ENCODE data around the gene HOXA6. TPM values are rescaled to one million over a fixed set of nuclear protein-coding genes. Genes with fewer than 3 reads are reported as not detected.
A peak's percentile ranks its signal among the peaks of the same experiment; 100 is the strongest.

HOXA6 gene
- total RNA-seq, 1 donor, result 11.2 TPM

DNA sequence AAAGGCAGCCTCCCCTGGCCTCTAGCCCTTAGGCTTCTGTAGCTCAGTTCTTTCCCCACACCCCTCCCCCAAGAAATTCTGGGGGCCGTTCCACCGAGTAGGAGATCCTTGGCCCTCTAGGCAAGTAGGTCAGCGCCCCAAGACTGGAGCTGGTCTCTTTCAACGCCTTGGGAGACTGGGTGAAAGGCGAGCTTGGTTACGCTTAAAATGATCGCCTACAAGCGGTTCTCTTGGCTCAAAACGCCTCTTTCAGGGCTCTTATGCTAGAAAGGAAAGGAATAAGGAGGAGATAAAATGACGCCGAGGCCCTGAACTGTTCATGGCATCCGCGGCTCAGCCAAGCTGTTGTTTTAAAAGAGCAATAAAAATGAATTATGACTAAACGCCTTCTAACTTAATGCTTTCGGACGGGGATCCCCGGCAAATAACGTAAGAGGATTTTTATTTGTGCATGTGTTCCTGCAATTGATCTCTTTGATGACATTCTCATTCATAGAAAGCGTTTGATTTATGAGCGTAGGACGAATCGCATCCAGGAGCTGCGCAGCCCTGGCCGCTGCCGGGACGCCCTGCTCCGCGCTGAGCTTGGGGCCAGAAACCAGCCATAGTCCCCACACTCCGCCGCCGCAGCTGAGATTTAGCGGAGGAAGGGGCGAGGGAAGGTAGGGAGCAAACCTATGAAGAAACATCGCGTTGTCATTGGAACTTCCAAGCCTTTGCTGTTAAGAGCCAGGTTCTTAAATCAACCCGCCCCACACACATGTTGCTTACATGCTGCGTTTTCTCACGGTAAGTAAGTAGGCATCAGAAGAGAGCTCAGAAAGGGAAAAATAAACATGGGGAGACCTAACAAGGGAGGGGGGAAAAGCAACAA is 48.8 kb downstream of the HOXA6 start:
- peak; percentile 91 for DNase-seq (ENCODE audit: low read depth)
- TF ChIP-seq, protein P1, sequence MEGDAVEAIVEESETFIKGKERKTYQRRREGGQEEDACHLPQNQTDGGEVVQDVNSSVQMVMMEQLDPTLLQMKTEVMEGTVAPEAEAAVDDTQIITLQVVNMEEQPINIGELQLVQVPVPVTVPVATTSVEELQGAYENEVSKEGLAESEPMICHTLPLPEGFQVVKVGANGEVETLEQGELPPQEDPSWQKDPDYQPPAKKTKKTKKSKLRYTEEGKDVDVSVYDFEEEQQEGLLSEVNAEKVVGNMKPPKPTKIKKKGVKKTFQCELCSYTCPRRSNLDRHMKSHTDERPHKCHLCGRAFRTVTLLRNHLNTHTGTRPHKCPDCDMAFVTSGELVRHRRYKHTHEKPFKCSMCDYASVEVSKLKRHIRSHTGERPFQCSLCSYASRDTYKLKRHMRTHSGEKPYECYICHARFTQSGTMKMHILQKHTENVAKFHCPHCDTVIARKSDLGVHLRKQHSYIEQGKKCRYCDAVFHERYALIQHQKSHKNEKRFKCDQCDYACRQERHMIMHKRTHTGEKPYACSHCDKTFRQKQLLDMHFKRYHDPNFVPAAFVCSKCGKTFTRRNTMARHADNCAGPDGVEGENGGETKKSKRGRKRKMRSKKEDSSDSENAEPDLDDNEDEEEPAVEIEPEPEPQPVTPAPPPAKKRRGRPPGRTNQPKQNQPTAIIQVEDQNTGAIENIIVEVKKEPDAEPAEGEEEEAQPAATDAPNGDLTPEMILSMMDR (IDR thresholded peaks at IDR 0.05; ENCODE audit: insufficient read depth, low read depth, low read length), result no peak
- peak overlapping the region; percentile 71 for H3K4me3 ChIP-seq (ENCODE audit: low read depth, low read length)

DNA sequence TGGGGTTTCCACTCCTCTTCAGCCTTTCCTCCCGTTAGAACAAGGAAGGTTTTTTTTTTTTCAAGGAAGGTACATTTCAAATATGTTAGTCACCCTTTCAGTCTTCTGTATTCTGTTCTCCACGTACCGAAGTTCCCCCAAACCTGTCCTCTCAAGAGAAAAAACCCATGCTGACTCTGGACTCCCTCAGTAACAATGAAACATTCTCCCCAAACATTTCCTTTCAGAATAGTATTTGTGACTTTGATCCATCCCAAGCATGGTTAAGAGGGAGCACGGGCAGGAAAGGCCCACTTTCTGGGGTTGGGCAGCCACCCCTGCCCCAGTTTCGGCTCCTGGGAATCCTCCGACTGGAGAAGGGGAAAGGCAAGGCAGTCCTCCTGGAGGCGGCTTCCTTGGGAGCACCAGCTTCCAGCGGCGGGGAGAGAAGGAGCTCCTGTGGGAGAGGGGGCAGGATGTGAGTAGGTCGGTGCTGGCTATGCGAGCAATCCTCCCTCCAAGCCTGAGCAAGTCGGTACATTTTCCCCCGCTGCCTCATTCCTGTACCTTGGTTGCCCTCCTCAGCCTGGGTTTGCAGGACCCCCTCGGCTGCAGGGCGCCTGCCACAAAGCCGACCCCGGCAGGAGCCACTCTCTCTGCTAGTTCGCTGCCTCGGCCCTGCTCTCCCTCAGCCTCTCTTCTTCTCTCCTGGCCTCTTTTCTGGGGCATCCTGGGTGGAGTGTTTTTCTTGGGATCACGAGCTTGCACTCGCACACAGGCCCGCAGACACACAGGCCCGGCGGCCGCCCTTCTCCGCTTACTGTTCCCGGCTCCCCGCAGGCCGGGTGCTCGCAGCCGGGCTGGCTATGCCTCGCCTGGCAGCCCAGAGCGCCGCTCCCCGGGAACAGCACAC is 49.6 kb downstream of the HOXA6 start:
- peak overlapping the region; percentile 71 for H3K4me3 ChIP-seq (ENCODE audit: low read depth, low read length)
- DNase-seq (ENCODE audit: low read depth), result no peak
- TF ChIP-seq, protein P1 (IDR thresholded peaks at IDR 0.05; ENCODE audit: insufficient read depth, low read depth, low read length), result no peak

DNA sequence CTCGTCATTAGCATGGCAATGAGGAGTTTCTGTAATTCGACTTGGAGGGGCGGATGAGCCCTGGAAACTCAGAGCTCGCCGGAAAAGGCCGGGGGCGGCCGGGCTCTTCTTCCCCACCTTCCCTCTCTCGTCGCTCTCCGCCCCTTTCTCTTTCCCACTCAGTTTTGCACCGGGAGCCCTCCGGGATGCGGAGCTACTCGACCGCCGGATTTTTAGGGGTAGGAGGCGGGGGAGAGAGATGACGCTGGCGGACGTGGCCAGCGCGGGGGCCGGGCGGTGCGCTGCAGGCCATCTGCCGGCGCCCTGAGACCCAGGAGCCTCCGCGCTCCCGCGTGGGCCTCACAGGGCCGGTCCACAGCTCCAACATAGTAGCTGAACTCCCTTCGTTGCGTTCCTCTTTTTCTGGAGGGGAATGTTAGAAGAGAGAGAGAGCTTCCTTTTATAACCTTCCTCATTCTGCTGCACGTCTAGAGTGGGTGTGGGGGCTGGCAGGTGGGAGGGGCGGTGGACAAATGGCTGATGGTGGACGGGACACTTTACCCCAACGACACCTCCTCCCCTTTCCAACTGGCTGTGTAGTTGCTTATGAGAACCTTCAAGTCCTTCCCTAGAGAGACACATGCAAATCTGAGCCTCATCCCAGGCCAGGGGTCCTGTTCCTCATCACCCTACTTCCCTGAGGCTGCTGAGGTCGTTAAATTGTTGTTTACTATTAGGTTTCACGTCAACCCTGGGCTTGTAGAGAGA is 50.6 kb downstream of the HOXA6 start:
- TF ChIP-seq, protein P1 (IDR thresholded peaks at IDR 0.05; ENCODE audit: insufficient read depth, low read depth, low read length), result no peak
- DNase-seq (ENCODE audit: low read depth), result peak; percentile 63
- peak overlapping the region; percentile 71 for H3K4me3 ChIP-seq (ENCODE audit: low read depth, low read length)

GRCh38 chr7:27095897-27096767 is 51.4 kb downstream of the HOXA6 start, which contains the start of gene HOXA1:
Gene HOXA1, minus strand, starts transcription at chr7:27096000. Its CDS starts 88 bp downstream, at chr7:27095912.
- H3K4me3 ChIP-seq (ENCODE audit: low read depth, low read length), result peak within 1 kb of the TSS; percentile 71
- TF ChIP-seq, protein P1 (IDR thresholded peaks at IDR 0.05; ENCODE audit: insufficient read depth, low read depth, low read length), result no peak
- DNase-seq (ENCODE audit: low read depth), result peak; percentile 81

Small RNAs within 50 kb of the gene (small RNA-seq; reads per million reads assigned to genes)
- gene AC004080.5 (not detected), gene RF01977 (not detected), gene RF02140 (not detected), gene RF02141 (not detected)

Other genes starting within 250 kb of the HOXA6 start
- 0.32 and 0.43 TPM in 2 replicates for gene HOXA1, start 51.8 kb downstream of the HOXA6 start, total RNA-seq
- gene HOXA2, start 45.1 kb downstream of the HOXA6 start, total RNA-seq, result 0.64 and 0.86 TPM in 2 replicates
- 0.97 and 1.3 TPM in 2 replicates for gene HOXA4, start 17.0 kb downstream of the HOXA6 start, total RNA-seq
- gene HOXA5, start 4.1 kb downstream of the HOXA6 start, total RNA-seq, result 7.4 and 10.8 TPM in 2 replicates
- gene HOXA3, start 4.8 kb upstream of the HOXA6 start, total RNA-seq, result 9.3 and 11.7 TPM in 2 replicates
- 2.2 and 2.3 TPM in 2 replicates for gene HOXA7, start 8.9 kb upstream of the HOXA6 start, total RNA-seq
- 17.1 and 20.3 TPM in 2 replicates for gene HOXA9, start 17.8 kb upstream of the HOXA6 start, total RNA-seq
- gene HOXA10, start 26.5 kb upstream of the HOXA6 start, total RNA-seq, result 39.0 and 47.1 TPM in 2 replicates
- gene HOXA11, start 37.5 kb upstream of the HOXA6 start, total RNA-seq, result 41.9 and 47.1 TPM in 2 replicates
- 1.3 and 2.6 TPM in 2 replicates for gene HOXA13, start 52.3 kb upstream of the HOXA6 start, total RNA-seq
- gene EVX1, start 95.0 kb upstream of the HOXA6 start, total RNA-seq, result not detected in 2 replicates